ENCODE measurements around the gene AP3S2.
A peak's percentile ranks its signal among the peaks of the same experiment; 100 is the strongest.
"Not testable (repeated sequence)": the region's sequence is repeated elsewhere in the genome, so short reads cannot be mapped to it uniquely, and the experiment has no call there.

Gene AP3S2

DNA sequence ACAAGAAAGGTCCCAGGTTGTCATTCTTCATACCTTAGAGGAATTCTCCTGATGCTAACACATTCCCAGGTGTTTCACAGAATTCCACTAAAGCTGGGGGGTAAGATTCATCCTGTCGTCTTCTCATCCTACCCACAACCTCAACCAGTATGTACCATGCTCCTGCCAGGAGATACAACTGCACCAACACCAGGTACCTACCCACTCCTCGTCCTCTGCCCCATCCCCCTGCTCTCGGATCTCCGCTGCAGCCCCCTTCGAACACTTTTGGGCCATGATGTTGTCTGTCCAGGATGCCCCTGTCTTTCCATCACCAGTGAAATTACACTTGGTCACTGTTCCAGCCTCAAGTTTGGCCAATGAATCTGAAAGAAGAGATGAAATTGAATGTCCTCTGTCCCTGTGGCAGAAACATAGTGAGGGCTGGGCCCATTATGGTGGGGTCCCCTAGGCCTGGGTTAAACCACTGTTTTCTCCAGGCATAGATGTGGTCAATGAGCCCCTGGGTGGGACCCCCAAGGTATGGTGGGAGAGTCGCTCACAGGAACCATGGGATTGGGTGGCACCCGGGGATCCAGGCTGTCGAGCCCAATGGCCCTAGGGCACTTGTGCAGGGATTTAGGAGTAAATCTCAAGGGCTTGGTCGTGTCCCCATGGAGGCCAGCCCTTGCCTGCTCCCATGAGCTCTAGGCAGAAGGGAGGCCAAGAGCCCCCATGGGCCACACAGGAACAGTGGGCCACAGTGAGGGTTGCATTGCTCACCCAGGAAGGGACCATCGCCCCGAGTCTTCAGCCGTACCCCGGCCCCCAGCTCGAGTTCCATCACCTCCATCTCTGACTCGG is 9.4 kb upstream of the AP3S2 start:
- no peak for DNase-seq

DNA sequence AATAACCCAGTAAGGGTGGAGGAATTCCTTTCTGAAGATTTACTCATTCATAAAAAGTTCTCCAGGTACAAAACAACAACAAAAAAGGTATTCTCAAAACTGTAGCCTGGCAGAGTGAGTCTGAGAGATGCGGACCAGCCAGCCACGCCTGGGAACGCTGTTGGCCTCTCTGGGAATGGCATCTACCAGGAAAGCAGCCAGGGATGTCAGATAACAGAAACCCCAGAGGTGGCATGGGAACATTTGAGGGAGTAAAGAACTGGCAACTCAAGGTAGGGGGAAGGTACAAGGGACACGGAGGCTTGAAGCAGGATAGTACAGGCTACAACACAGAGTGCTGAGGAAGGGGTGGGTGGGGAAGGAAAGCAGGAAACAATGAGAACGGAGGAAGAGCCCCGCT is 7.1 kb upstream of the AP3S2 start:
- no peak for DNase-seq

DNA sequence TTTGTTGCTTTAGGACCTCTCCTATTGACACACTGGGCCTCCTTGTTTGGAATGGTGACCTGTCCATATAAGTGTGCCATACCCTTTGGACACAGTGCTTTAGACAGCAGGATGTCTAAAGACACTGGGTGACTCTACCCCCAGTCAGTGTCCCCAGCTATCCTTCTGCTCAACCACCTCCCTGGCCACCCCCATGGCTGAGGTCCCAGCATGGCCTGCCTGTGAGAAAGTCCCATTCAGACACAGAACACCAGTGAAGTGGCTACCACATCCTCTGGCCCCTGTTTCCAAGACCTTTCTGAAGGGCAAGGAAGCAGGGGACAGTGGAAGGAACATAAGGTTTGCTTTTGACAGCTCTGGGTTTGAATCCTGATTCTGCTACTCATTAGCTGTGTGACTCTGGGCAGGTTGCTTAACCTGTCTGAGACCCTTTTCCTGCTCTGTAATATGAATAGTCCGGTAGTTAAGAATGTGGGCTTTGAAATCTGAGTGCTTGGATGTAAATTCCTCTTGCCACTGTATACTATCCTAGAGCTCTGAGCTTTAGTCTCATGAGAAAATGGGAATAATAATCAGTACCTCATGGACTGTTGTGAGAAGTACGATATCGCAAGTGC is 6.3 kb upstream of the AP3S2 start:
- no peak for DNase-seq

DNA sequence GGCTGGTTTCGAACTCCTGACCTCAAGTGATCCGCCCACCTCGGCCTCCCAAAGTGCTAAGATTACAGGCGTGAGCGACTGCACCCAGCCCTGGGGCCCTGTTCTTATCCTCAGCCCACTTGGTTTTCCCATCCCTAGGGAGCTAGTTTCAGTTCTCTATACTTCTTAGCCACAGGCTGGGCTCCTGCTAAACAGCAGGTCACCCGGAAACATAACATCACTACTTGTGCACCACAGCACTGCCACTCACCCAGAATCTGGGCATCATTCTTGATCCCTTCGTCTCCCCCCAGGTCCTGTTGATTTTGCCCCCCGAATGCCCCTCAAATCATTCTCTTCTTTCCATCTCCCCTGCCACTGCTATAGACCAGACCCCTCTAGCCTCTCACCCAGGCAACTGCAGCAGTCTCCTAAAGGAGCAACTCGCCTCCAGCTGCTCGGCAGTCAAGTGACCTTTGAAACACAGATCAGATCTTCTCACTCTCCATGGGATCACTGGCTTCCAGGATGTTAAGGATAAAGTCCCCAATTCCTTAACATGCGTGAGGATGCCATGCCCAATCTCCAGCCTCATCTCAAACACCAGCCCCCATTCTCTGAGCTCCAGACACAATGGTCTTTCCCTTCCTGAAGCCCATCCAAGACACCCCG is 5.6 kb upstream of the AP3S2 start:
- DNase-seq, result no peak

DNA sequence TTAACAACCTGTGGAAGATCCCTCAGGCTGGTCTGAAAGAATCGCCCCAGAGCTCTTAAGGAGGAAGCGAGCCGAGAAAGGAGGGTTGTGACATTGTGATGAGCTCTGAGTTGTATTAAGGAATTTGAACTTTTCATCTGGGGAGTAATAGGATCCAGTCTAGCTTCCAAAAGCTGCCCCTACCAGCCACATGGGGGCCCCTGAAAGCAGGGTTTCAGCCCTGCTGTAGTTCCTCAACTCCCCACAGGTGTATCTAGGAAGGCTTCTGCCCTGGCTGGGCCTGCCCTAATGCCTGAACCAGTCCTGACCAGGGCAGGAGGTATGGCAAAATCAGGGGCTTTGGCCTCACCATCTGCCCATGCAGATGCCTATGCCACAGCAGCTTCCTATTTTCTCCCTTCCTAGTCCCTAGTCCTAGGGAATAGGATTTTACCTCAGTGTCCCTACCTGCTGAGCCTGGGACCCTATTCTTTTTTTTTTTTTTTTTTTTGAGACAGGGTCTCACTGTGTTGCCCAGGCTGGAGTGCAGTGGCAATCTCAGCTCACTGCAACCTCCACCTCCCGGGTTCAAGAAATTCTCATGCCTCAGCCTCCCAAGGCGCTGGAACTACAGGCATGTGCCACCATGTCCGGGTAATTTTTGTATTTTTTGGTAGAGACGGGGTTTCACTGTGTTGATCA is 5.0 kb upstream of the AP3S2 start:
- DNase-seq, result peak; percentile 46 to 58

DNA sequence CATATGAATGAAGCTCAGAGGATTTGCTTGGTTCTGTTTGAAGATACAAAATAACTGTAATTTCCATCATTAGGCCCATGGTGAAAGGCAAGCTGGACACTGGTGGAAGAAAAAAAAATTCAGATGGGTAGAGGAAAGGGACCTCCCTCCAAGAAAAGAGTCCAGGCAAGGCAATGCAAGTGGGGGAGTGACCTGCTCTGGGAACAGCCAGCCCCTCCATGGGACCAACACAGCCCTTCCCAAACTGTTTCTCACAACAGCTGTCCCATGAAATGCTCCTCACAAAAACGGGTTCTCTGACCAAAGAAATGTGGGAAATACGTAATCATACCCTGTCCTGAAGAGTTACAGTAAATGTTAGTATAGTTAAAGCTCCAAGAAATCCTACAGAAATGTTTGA is 4.4 kb upstream of the AP3S2 start:
- DNase-seq, result no peak

DNA sequence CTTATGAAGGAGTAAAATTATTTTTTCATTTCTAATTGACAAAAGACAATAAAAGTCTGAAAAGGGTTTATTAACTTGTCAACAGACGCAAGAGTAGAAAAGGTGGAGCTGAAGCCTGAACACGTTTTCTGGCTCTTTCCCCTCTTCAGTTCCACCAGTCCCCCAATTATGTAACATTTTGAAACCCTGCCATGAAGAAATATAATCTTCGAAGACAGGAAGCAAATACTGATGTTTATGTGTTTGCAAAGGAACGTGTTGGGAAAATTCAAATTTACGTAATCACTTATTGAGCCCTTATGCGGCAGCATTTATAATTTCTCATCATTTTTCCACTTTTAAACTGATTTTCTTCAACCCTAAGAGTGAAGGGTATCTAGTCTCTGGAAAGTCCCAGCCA is 767 bp downstream of the AP3S2 start:
- DNase-seq, result peak in 1 of 2 donors; percentile 13

DNA sequence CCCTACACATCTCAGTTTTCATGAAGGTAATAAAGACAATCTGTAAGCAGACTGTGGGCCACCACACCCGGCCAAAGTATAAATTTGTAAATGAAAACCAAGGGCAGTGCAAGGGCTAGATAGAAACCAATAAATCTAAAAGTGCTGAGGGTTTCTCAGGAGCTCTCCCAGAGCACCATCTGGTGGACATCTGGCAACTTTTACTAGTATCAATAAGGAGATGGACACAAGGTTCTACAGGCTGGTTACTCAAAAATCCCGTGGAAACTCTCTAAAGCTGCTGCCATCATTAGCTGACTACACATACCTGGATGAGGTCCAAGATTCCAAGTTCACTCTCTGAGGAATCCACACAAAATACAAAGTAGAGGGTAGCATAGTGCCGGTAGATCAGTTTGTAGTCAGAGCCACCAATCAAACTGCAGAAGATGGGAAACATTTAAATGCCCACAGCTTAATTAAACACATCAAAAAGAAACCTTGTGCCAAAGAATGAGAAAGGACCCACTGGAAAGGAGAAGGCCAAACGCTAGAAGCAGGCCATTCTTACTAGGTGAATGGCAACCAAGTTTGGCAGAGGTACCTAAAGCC is 5.5 kb downstream of the AP3S2 start:
- no peak for DNase-seq

DNA sequence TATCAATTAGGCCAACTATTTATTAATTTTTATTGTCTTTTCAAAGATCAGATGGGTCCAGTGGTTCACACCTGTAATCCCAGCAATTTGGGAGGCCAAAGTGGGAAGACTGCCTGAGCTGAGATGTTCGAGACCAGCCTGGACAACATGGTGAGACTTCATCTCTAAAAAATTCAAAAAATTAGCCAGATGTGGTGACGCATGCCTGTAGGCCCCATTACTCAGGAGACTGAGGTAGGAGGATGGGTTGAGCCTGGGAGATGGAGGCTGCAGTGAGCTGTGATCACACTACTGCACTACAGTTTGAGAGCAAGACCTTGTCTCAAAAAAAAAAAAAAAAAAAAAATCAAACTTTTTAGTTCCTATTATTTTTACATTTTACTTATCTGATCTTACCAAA is 8.2 kb downstream of the AP3S2 start:
- no peak for DNase-seq

DNA sequence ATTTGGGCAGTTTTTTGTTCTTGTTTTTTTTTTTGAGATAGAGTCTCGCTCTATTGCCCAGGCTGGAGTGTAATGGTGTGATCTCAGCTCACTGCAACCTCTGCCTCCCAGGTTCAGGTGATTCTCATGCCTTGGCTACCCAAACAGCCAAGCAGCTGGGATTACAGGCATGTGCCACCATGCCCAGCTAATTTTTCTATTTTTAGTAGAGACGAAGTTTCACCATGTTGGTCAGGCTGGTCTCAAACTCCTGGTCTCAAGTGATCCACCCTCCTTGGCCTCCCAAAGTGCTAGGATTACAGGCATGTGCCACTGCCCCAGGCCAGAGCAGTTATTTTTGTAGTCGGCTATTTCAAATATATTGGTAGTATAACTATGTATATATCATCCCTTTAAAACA is 8.6 kb downstream of the AP3S2 start:
- DNase-seq, result not testable (repeated sequence)

DNA sequence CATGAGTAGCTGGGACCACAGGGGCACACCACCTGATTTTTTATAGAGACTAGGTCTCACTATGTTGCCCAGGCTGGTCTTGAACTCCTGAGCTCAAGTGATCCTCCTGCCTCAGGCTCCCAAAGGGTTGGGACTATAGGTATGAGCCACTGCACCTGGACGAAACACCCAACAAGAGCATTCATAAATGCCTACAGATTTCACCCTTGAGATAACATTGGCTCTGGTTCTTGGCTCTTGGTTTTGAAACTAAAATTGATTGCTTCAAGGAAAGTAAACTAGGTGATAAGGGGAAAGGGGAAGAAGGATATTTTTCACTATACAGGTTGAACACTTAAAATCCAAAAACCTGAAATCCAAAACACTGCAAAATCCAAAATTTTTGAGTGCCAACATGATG is 10.3 kb downstream of the AP3S2 start:
- no peak for DNase-seq

DNA sequence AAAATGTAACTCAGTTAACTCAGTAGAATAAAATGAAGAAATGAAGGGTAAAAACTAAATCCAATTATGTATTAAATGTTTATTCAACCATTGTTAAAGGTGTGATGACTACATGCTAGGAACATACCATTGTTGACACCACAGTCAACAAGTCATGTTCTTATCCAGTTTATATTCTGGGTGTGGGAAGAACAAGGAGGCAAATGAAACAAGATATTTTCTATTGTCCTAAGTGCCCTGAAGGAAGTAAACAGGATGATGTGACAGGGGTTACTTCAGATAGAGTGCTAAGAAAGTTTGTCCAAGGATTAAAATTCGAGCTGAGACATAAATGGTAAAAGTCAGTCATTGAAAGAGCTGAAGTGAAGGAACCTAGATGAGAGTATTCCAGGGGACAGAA is 13.1 kb downstream of the AP3S2 start:
- no peak for DNase-seq

DNA sequence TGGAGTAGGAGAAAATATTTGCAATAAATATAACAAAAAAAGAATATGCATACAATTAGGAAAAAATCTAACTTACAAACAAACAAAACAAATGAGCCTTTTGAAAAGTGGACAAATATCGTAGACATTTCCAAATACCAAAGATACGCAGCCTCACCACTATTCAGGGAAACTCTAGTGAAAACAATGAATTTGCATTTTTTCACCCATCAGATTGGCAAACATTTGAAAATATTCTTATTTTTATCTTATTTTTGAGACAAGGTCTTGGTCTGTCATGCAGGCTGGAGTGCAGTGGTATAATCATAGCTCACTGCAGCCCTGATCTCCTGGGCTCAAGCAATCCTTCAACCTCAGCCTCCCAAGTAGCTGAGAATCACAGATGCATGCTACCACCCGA is 15.5 kb downstream of the AP3S2 start:
- DNase-seq, result no peak

DNA sequence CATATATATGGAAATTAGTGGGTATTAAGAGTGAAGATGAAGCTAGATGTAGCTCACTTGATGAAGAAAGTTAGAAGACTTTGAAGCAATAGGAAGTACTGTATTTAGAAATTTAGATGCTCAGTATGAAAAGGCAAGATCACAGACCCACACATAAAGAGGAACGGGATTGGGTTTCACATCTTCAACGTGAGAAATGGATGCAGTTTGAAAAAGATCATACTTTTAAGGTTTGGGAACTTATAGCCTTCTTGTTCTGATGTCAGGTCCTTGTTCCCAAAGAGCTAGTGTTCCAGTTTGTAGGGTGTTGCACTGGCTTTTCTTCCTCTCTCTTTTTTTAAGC is 16.7 kb downstream of the AP3S2 start:
- DNase-seq, result no peak

DNA sequence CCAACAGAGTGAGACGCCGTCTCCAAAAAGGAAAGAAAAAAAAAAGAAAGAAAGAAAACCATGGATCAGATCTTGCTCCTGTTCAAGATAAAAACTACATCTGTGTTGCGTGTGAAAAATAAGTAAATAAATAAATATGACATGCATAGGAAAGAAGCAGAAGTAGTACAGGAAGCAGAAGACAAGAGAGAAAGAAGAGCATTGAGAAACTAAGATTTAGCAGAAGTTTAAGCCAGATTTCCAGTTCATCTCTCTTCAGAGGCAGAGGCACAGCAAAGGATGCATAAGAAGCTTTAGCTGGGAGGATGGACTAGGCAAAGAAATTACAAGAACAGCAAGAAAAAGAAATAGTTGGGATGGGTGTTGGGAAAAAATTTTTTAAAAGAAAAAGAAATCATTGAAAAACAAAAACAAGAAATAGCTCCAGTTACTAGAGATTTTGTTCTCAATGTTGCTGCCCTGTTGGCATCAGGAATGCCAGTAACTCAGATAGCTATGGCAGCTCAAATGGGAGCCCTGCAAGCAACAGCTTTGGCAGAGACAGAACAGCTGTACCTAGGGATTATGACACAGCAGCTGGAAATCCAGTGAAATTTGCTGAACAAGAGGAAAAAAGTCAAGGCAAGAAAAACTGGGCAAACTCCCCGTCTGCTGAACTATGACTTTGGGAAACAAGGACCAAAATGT is 17.3 kb downstream of the AP3S2 start:
- no peak for DNase-seq

DNA sequence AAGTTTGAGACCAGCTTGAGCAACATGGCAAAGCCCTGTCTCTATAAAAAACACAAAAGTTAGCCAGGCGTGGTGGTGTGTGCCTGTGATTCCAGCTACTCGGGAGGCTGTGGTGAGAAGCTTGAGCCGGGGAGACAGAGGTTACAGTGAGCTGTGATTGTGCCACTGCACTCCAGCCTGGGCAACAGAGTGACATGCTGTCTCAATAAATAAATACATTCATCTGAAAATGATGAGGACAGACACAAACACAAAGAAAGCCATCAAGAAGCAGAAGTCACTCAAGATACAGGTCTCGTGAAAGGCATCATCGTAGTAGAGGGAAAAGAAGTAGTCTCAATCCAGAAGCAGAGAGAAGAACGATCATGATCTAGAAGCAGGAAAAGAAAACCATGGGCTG is 18.1 kb downstream of the AP3S2 start:
- no peak for DNase-seq

DNA sequence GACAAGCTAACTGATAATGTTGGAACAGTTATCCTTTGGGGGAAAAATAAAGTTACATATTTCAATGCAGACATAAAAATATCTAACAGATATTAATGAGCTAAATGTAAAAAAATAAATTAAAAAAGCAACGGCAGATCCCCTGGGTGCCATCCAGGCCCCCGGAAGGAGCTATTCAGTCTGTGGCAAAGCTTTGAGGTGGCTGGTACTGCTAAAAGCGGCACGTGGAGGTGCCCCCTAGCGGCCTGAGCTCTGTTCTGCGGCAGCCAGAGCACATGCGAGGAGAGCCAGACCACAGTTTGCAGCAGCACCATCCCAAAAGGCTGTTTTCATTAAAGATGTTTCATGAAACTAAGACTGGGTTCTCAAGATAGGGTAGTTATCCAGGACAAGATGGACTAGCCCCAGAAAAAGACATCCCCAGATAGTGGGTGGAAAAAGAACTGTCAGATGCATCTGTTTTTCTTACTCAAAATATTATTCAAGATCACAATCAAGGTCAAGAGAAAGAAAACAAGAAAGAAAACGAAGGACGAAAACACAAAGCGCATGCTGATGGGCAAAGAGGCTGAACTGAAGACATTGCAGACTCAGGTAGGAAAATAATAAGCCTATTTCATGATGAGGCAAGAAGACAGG is 18.7 kb downstream of the AP3S2 start:
- peak; percentile 74 to 81 for DNase-seq

DNA sequence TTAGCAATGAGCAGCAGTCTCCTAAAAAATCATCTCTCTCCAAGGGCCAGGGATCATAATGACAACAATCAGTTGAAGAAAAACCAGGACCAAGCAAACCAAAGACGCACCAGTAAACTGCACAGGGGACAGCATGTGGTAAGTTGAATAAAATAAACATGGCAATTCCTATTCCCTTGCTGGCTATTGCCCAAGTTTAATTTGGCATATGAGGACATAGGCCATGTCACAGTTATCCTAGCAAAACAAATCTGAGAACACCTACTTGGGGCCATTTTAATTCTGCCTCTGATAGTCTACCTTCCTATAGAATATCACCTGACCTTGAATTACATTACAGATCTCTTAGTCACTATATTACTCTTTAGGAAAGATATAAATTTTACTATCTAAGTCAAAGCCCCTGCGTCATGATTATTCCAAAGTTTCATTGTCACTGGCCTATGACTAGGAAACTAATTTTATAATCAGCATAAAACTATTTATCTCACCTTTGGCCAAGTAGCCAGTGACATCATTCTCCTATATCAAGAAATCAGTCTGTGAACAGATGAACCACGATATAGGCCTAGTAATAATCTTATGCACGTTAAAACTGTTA is 23.0 kb downstream of the AP3S2 start:
- no peak for DNase-seq

DNA sequence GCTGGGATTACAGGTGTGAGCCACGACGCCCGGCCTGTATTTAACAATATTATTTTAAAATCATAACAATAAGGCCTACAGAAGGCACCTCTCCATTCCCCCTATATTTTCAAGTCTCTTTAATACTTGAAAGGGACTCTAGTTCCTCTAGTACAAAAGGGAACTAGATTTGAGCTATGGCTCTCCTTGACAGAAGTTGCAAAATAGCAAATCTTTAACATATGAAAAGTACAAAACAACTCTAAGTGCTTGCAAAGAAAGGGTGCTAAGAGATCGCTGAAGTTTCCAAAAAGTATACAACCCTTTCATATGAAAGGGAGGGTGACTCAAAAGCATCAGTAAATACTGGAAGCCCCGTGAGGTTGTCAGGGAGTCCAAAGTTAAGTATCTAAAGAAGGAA is 23.8 kb downstream of the AP3S2 start:
- DNase-seq, result no peak

DNA sequence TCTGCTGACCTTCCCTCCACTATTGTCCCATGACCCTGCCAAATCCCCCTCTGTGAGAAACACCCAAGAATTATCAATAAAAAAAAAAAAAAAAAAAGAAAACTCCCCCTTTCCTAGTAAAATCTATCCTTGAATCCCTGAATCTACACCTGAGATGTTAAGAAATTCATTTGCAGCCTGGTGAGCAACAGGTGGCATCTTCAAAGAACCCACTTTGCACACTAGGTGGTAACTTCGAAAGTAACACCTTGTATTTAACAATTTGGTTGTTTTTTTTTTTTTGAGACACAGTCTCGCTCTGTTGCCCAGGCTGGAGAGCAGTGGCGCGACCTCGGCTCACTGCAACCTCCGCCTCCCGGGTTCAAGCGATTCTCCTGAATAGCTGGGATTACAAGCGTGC is 24.3 kb downstream of the AP3S2 start:
- DNase-seq, result not testable (repeated sequence)

DNA sequence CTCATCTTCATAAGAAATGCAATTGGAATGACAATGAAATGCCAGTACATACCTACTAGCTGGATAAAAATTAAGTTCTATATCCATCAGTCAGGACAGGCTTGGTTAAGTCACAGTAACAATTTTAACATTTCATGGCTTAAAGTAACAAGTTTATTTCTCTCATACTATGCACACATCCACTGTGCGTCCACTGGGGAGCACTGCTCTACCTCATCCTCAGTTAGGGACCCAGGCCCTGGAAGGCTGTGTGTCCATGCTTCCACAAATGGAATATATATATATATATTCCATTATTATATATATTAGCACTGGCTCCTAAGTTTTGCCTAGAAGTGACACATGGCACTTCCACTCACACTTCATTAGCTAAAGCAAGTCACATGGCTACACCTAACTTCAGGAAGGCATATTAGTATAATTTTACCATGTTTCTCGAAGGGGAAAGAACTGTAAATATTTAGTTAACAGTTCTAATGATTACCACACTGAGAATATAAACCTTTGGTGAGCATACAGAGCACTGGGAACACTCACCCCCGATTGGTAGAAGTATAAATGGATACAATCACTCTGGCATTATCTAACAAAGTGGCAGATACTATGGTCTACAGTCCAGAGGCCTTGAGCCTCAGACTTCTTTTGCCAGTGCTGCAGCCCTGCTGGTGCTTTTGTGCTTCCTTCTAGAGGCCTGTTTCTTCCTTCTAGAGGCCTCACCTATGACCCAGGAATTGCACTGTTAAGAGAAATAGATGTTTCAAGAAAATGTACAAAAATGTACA is 28.6 kb downstream of the AP3S2 start:
- DNase-seq, result no peak
